GM21723 (cell line): ENCODE measurements around the gene BRF1.

Experiments used
- ATAC-seq: cut with Tn5 transposase; IDR thresholded peaks from one replicate; pipeline ENCODE4 v1.9.1; 2021; ENCODE audit warnings: mild to moderate bottlenecking, moderate library complexity; ENCODE audit not compliant: unreplicated experiment

Gene BRF1

DNA sequence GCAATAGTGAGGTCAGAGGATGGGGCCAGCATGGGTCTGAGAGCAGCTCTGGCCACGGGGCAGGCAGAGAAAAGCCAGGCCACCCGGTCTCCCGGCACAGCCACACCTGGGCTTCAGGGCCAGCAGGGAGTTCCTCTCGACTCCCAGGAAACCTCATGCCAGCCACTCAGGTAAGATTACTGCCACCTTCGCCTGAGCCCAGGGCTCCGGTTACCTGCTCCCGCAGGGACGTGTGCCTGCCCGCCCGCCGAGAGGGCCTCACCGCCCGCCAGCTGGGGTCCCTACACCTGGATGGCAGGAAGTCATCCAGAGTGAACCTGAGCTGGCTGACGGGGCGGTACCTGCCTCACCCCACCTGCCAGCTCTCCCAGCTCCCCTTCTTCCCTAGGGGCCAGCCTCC is 139.5 kb downstream of the BRF1 start:
- ATAC-seq: no peak

DNA sequence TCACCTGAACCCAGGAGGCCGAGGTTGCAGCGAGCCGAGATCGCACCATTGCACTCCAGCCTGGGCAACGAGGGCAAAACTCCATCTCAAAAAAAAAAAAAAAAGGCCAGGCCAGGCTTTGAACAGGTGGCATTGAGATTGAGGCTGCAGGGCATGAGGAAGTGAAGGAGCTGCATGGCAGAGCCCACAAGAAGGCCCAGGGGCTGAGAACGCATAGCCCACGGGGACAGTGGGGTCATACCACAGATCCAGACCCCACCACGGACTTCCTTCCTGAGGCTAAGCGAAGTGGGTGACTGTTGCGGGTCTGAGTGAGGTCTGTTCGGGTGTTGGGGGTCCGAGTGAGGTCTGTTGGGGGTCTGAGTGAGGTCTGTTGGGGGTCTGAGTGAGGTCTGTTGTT is 140.0 kb downstream of the BRF1 start:
- no peak for ATAC-seq

DNA sequence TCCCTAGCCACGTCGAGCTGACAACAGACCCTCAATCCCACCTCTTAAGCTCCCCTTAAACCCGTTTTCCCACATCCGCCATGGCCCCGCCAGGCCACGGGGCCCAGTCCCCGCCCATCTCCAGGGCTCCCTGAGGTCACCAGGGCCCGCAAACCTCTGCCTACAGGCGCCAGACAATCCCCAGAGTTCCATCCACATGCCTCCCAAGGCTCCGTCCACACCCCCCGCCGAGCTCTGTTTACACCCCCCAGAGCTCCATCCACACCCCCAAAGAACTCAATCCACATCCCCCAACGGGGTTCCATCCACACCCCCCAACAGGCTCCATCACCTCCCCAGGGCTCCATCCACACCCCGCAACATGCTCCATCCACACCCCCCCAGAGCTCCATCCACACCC is 141.5 kb downstream of the BRF1 start:
- ATAC-seq: no peak
